ENCODE measurements around the gene DPP3.

The DPP3 gene

GRCh38 chr11:66459138-66459778, 21.0 kb upstream of the DPP3 start:
- H3K36me3 ChIP-seq (ENCODE audit: control insufficient read depth in 2 of 2, insufficient read depth in 1 of 2, low read length in 2 of 2) = no peaks in the 10 kb centered on the region
- no peaks in the 10 kb centered on the region for H3K4me1 ChIP-seq (ENCODE audit: control insufficient read depth, insufficient read depth, low read length)
- no peaks in the 10 kb centered on the region for H3K9me3 ChIP-seq (ENCODE audit: control insufficient read depth, insufficient read depth, low read depth, low read length)
- TF ChIP-seq ZNF521 (tag by site-specific recombination; IDR thresholded peaks at IDR 0.05) (no peak), ZNF223 (tag by site-specific recombination; IDR thresholded peaks at IDR 0.05) (no peak), ZXDB (tag by site-specific recombination; IDR thresholded peaks at IDR 0.05) (no peak), ZNF510 (tag by site-specific recombination; IDR thresholded peaks at IDR 0.05; ENCODE audit: insufficient replicate concordance) (no peak), ZNF645 (tag by site-specific recombination; IDR thresholded peaks at IDR 0.05) (no peak), GLI4 (tag by site-specific recombination; IDR thresholded peaks at IDR 0.05) (no peak), ZSCAN23 (tag by site-specific recombination; IDR thresholded peaks at IDR 0.05) (no peak), ZNF19 (tag by site-specific recombination; IDR thresholded peaks at IDR 0.05; ENCODE audit: low read depth) (no peak), ZNF76 (tag by site-specific recombination; IDR thresholded peaks at IDR 0.05; ENCODE audit: borderline replicate concordance, low read depth) (no peak), ZNF514 (tag by site-specific recombination; IDR thresholded peaks at IDR 0.05) (no peak), ZBTB17 (tag by site-specific recombination; IDR thresholded peaks at IDR 0.05) (no peak), ZIC2 (tag by site-specific recombination; IDR thresholded peaks at IDR 0.05) (no peak), ZNF843 (tag by site-specific recombination; IDR thresholded peaks at IDR 0.05) (no peak), ZSCAN16 (tag by site-specific recombination; IDR thresholded peaks at IDR 0.05) (no peak), ZNF792 (tag by site-specific recombination; IDR thresholded peaks at IDR 0.05) (no peak), EGR2 (tag by site-specific recombination; IDR thresholded peaks at IDR 0.05; ENCODE audit: low read depth) (no peak), ZNF37A (tag by site-specific recombination; IDR thresholded peaks at IDR 0.05) (no peak), ZNF354C (tag by site-specific recombination; IDR thresholded peaks at IDR 0.05; ENCODE audit: borderline replicate concordance, low read depth) (no peak)
- TF ChIP-seq, protein P1, sequence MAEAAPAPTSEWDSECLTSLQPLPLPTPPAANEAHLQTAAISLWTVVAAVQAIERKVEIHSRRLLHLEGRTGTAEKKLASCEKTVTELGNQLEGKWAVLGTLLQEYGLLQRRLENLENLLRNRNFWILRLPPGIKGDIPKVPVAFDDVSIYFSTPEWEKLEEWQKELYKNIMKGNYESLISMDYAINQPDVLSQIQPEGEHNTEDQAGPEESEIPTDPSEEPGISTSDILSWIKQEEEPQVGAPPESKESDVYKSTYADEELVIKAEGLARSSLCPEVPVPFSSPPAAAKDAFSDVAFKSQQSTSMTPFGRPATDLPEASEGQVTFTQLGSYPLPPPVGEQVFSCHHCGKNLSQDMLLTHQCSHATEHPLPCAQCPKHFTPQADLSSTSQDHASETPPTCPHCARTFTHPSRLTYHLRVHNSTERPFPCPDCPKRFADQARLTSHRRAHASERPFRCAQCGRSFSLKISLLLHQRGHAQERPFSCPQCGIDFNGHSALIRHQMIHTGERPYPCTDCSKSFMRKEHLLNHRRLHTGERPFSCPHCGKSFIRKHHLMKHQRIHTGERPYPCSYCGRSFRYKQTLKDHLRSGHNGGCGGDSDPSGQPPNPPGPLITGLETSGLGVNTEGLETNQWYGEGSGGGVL (tag by site-specific recombination; IDR thresholded peaks at IDR 0.05) = no peak
- TF ChIP-seq, protein P2, sequence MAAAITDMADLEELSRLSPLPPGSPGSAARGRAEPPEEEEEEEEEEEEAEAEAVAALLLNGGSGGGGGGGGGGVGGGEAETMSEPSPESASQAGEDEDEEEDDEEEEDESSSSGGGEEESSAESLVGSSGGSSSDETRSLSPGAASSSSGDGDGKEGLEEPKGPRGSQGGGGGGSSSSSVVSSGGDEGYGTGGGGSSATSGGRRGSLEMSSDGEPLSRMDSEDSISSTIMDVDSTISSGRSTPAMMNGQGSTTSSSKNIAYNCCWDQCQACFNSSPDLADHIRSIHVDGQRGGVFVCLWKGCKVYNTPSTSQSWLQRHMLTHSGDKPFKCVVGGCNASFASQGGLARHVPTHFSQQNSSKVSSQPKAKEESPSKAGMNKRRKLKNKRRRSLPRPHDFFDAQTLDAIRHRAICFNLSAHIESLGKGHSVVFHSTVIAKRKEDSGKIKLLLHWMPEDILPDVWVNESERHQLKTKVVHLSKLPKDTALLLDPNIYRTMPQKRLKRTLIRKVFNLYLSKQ (tag by site-specific recombination; IDR thresholded peaks at IDR 0.05; ENCODE audit: borderline replicate concordance) = no peak
- H3K4me3 ChIP-seq (ENCODE audit: low read depth, low read length) = no peak overlapping the region
- CTCF ChIA-PET = interaction anchor here (0.8 to 1.4 kb wide), 3 partner anchors 30 to 70 kb away, joined by 3 read pairs; no protein-coding TSS in a partner anchor
- POLR2A ChIA-PET = no interaction called here
- H3K27ac ChIP-seq (ENCODE audit: extremely low read depth, low read depth, low read length) = no peak overlapping the region

DNA sequence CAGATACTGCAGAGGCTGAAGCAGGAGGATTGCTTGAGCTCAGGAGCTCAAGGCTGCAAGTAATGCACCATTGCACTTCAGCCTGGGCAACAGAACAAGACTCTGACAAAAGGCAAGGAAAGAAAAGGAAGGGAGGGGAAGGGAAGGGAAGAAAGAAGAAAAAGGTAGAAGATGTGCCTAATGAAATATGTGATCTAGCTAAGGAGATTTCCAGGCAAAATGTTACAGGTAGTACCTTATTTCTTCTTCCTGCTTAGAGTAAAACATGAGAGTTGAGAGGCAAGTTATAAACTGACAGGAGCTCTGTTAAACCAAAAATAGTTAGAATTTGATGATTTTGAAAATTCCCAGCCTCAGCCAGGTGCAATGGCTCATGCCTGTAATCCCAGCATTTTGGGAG, 18.2 kb upstream of the DPP3 start:
- Histone ChIP-seq H3K4me3 (ENCODE audit: low read depth, low read length) (no peak overlapping the region), H3K27ac (ENCODE audit: extremely low read depth, low read depth, low read length) (no peak overlapping the region), H3K4me1 (ENCODE audit: control insufficient read depth, insufficient read depth, low read length) (no peaks in the 10 kb centered on the region), H3K9me3 (ENCODE audit: control insufficient read depth, insufficient read depth, low read depth, low read length) (no peaks in the 10 kb centered on the region), H3K36me3 (ENCODE audit: control insufficient read depth in 2 of 2, insufficient read depth in 1 of 2, low read length in 2 of 2) (no peaks in the 10 kb centered on the region)
- ChIA-PET CTCF (interaction anchor here (0.6 to 1.5 kb wide), 3 partner anchors 23 to 306 kb away, joined by 3 to 6 read pairs (median 4); partner anchors contain the start of gene MRPL11), POLR2A (interaction anchor here (0.6 kb wide), 2 partner anchors 23 to 79 kb away, joined by 3 to 4 read pairs; partner anchors contain the start of gene MRPL11)
- TF ChIP-seq YY2 (tag by site-specific recombination; IDR thresholded peaks at IDR 0.05) = no peak
- TF ChIP-seq ZFHX2 (tag by site-specific recombination; conservative IDR thresholded peaks at IDR 0.05) = no peak
- no peak for TF ChIP-seq GFI1B (tag by site-specific recombination; IDR thresholded peaks at IDR 0.05)
- no peak for TF ChIP-seq TRIM28 (IDR thresholded peaks at IDR 0.05; ENCODE audit: borderline replicate concordance, low read length)
- no peak for TF ChIP-seq ZNF138 (tag by site-specific recombination; IDR thresholded peaks at IDR 0.05; ENCODE audit: borderline replicate concordance)
- no peak for TF ChIP-seq ZNF157 (tag by site-specific recombination; IDR thresholded peaks at IDR 0.05)
- TF ChIP-seq GLIS2 (tag by site-specific recombination; IDR thresholded peaks at IDR 0.05) = no peak
- TF ChIP-seq ZNF37A (tag by site-specific recombination; IDR thresholded peaks at IDR 0.05) = no peak
- TF ChIP-seq ZBTB8A (tag by site-specific recombination; IDR thresholded peaks at IDR 0.05) = no peak
- TF ChIP-seq ZNF175 (tag by site-specific recombination; IDR thresholded peaks at IDR 0.05) = no peak
- no peak for TF ChIP-seq ZNF24 (tag by site-specific recombination; IDR thresholded peaks at IDR 0.05)
- TF ChIP-seq ZNF426 (tag by site-specific recombination; IDR thresholded peaks at IDR 0.05) = no peak
- no peak for TF ChIP-seq ZNF830 (tag by site-specific recombination; IDR thresholded peaks at IDR 0.05; ENCODE audit: low read depth)
